Esophagus squamous epithelium (tissue), 4 donors: ENCODE measurements around the gene PARD3B.

Experiments
- CTCF ChIP-seq, 6 experiments: fragments of 450-650 bp in 4 of 6; fragments of 200-600 bp in 2 of 6; sonication (generic) in 2 of 6; IDR thresholded peaks; one replicate each; pipeline ENCODE4 v1.5.1; 2016 to 2019; ENCODE audit warnings: antibody characterized with exemption in 6 of 6, mild to moderate bottlenecking in 4 of 6, moderate library complexity in 4 of 6
- POLR2A ChIP-seq, 4 donors: fragments of 450-650 bp; IDR thresholded peaks; one replicate each; pipeline ENCODE4 v1.6.1; 2017; ENCODE audit warnings: antibody characterized with exemption in 4 of 4, mild to moderate bottlenecking in 4 of 4, moderate library complexity in 3 of 4

- TF ChIP-seq CTCF (IDR thresholded peaks at IDR 0.05) (no peak), POLR2A (IDR thresholded peaks at IDR 0.05) (no peak)
Observed at GRCh38 chr2:204914708-204915107, 369.4 kb downstream of the PARD3B start.
